ENCODE results near the gene DHRS3.

Gene DHRS3

GRCh38 chr1:12637693-12638092, 19.7 kb upstream of the DHRS3 start:
- DNase-seq = no peak

GRCh38 chr1:12636098-12636950, 18.3 kb upstream of the DHRS3 start:
- DNase-seq = no peak

GRCh38 chr1:12634696-12635202, 16.7 kb upstream of the DHRS3 start:
- no peak for DNase-seq

GRCh38 chr1:12634156-12634555, 16.1 kb upstream of the DHRS3 start:
- no peak for DNase-seq

- DNase-seq = no peak
Measured at GRCh38 chr1:12631571-12631970, 13.6 kb upstream of the DHRS3 start.

- DNase-seq = peak; percentile 60 to 61
Measured at GRCh38 chr1:12630946-12631530, 13.0 kb upstream of the DHRS3 start.

- no peak for DNase-seq
Measured at GRCh38 chr1:12629985-12630760, 12.2 kb upstream of the DHRS3 start.

- DNase-seq = no peak
Measured at GRCh38 chr1:12629511-12629956, 11.5 kb upstream of the DHRS3 start.

GRCh38 chr1:12627296-12627695, 9.3 kb upstream of the DHRS3 start:
- DNase-seq = no peak

- no peak for DNase-seq
Measured at GRCh38 chr1:12626888-12627287, 8.9 kb upstream of the DHRS3 start.

GRCh38 chr1:12625276-12625675, 7.3 kb upstream of the DHRS3 start:
- DNase-seq = no peak

GRCh38 chr1:12622506-12622905, 4.5 kb upstream of the DHRS3 start:
- DNase-seq = no peak

GRCh38 chr1:12621346-12622335, 3.6 kb upstream of the DHRS3 start:
- DNase-seq = no peak

- DNase-seq = no peak
Measured at GRCh38 chr1:12620931-12621330, 2.9 kb upstream of the DHRS3 start.

GRCh38 chr1:12620488-12620865, 2.5 kb upstream of the DHRS3 start:
- DNase-seq = no peak

GRCh38 chr1:12619792-12620487, 1.9 kb upstream of the DHRS3 start:
- DNase-seq = peak; percentile 81 to 88

- DNase-seq = peak; percentile 60 to 82
Measured at GRCh38 chr1:12618965-12619791, 1.2 kb upstream of the DHRS3 start.

GRCh38 chr1:12618661-12618964, 603 bp upstream of the DHRS3 start:
- DNase-seq = no peak

- no peak for DNase-seq
Measured at GRCh38 chr1:12617511-12617900, 504 bp downstream of the DHRS3 start.

- peak; percentile 24 to 43 for DNase-seq
Measured at GRCh38 chr1:12616709-12617373, 1.2 kb downstream of the DHRS3 start.

All from inflammatory macrophage (primary cell).